T-helper 22 cell (primary cell): ENCODE data around the gene GJA9.

Experiments
- DNase-seq: peaks from one replicate; pipeline ENCODE4 v3.0.0-alpha.2; 2020; ENCODE audit warnings: low read depth

GJA9 gene

GRCh38 chr1:38831731-38832369 is 49.5 kb downstream of the GJA9 start:
- DNase-seq = no peak

GRCh38 chr1:38829368-38829767 is 52.0 kb downstream of the GJA9 start:
- no peak for DNase-seq

- no peak for DNase-seq
Observed at GRCh38 chr1:38827318-38827717, 54.1 kb downstream of the GJA9 start.

DNA sequence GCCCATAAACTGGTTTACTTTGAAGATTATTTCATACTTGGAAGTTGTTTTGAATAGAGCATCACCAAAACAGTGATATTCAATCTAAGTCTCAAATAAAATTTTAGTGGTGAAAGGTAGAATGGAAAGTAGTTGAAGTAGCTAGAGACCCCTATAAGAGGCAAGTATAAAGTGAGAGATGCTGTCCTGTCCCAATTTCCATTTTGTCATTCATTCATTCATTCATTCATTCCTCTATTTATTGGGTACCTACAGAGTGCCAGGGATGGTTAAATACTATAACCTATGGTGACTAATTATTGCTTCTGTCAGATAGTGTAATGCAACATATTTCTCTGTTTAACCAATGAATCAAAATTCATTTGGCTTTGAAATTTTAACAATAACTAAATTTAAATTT is 54.5 kb downstream of the GJA9 start:
- no peak for DNase-seq

DNA sequence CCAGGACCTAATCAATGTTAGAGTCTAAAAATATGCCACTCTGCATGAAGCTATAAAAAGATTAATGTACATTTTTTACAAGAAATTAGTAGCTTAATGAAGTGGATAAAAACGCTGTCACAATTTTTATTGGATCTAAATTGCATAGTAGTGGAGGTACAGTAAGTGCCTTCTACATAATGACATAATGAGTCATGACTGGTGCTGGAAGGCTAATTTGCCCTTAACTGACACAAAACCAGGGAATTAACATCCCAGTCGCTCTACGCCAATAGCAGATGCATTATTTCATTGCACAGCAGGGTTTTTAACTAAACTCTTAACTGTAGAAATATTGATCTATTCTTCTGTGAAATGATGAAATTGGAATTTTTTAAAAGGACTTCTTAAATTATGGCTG is 55.1 kb downstream of the GJA9 start:
- no peak for DNase-seq
